Renal pelvis (tissue), 4 donors: ENCODE data around the gene STK25. TPM values are rescaled to one million over a fixed set of nuclear protein-coding genes. Genes with fewer than 3 reads are reported as not detected.

Experiments
- DNase-seq: peaks from one replicate; pipeline ENCODE4 v3.0.0-alpha.2; 2013
- polyA plus RNA-seq, 3 donors: library from polyadenylated mRNA; unstranded; fragments of 120-200 nt; gene quantifications; one replicate each; pipeline ENCODE4 v1.2.1, GENCODE V29; 2013; ENCODE audit not compliant: insufficient read length in 3 of 3

STK25 gene
- polyA plus RNA-seq, 3 donors, result 204 to 240 (median 217) TPM

GRCh38 chr2:241496904-241497877 is 11.2 kb downstream of the STK25 start:
- no peak for DNase-seq

GRCh38 chr2:241496003-241496707 is 12.2 kb downstream of the STK25 start:
- DNase-seq, result no peak

GRCh38 chr2:241495172-241496002 is 13.0 kb downstream of the STK25 start:
- no peak for DNase-seq

- no peak for DNase-seq
Observed at GRCh38 chr2:241494311-241494908, 14.0 kb downstream of the STK25 start.

- DNase-seq, result no peak
Observed at GRCh38 chr2:241493092-241493491, 15.3 kb downstream of the STK25 start.

GRCh38 chr2:241492174-241492565 is 16.2 kb downstream of the STK25 start:
- DNase-seq, result no peak

- DNase-seq, result no peak
Observed at GRCh38 chr2:241491549-241492173, 16.7 kb downstream of the STK25 start.

GRCh38 chr2:241490825-241491506 is 17.4 kb downstream of the STK25 start:
- no peak for DNase-seq

GRCh38 chr2:241489733-241490680 is 18.4 kb downstream of the STK25 start:
- no peak for DNase-seq

- DNase-seq, result no peak
Observed at GRCh38 chr2:241489088-241489487, 19.3 kb downstream of the STK25 start.

GRCh38 chr2:241485172-241485911 is 23.0 kb downstream of the STK25 start:
- no peak for DNase-seq

- no peak for DNase-seq
Observed at GRCh38 chr2:241483305-241483704, 25.1 kb downstream of the STK25 start.

GRCh38 chr2:241482126-241482955 is 26.0 kb downstream of the STK25 start:
- DNase-seq, result no peak

- no peak for DNase-seq
Observed at GRCh38 chr2:241481687-241482086, 26.7 kb downstream of the STK25 start.

GRCh38 chr2:241479026-241479898 is 29.1 kb downstream of the STK25 start:
- no peak for DNase-seq

GRCh38 chr2:241478166-241478565 is 30.2 kb downstream of the STK25 start:
- DNase-seq, result no peak

- DNase-seq, result no peak
Observed at GRCh38 chr2:241475267-241475666, 33.1 kb downstream of the STK25 start.
